ENCODE measurements around the gene MPV17.
A peak's percentile ranks its signal among the peaks of the same experiment; 100 is the strongest.

The MPV17 gene, protein sequence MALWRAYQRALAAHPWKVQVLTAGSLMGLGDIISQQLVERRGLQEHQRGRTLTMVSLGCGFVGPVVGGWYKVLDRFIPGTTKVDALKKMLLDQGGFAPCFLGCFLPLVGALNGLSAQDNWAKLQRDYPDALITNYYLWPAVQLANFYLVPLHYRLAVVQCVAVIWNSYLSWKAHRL

DNA sequence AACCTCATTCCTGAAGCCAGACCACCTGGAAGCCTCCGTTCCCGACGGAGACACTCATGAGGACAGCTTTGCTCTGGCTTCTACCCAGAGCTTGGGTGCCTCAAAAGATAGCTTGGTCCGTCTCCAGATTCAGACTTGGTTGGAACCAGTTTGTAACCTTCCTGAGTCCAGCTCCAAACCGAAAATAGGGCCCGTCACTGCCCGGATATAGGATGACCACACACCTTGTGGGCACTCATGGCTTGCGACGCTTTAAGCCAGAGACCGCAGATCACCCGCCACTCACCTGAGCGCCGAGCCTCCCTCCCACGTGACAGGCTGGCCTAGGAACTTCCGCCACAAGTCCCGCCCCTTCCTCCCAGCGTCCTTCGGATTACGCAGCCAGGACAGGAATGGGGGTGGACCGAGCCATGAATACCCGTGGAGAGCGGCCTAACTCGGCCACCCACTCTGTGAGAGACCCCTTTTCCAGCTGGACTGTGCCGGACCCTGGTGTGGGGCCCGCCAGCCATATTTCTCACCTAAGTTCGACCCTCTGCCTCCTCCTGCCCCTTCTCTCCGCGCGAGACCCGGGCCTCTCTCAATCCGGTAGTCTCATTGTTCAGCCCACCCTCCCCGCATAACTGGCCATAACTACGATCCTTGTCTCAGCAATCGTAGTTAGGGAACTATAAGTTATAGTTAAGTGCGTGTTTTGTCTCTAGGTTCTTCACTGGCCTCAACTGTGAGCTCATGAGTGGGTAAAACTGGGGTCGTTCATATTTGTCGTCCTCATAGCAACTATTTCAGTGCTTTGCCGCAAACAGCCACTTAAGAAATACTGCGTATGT lies at the start of gene MPV17:
Gene MPV17, minus strand, starts transcription at position 332 of the 830 bp plus-strand sequence. CDS start 580 bp downstream, outside the sequence.
- peak within 1 kb of the TSS; percentile 91 for H3K27ac ChIP-seq (ENCODE audit: low read depth, low read length)
- H3K36me3 ChIP-seq (ENCODE audit: control insufficient read depth, insufficient read depth, low read length): peaks cover 21% of the 10 kb centered on the region
- peak within 1 kb of the TSS; percentile 86 for H3K4me3 ChIP-seq (ENCODE audit: low read depth, low read length)
- peak within 1 kb of the TSS; percentile 98 for H3K9ac ChIP-seq (ENCODE audit: low read length)
- H3K4me1 ChIP-seq (ENCODE audit: control insufficient read depth, insufficient read depth, low read length): peaks cover 15% of the 10 kb centered on the region
- H3K9me3 ChIP-seq (ENCODE audit: control insufficient read depth, insufficient read depth, low read depth, low read length): no peaks in the 10 kb centered on the region
- H3K27me3 ChIP-seq (ENCODE audit: control insufficient read depth, insufficient read depth, low read length): no peaks in the 10 kb centered on the region

- Histone ChIP-seq H3K27me3 (ENCODE audit: control insufficient read depth, insufficient read depth, low read length) (no peaks in the 10 kb centered on the region), H3K9me3 (ENCODE audit: control insufficient read depth, insufficient read depth, low read depth, low read length) (no peaks in the 10 kb centered on the region), H3K27ac (ENCODE audit: low read depth, low read length) (peak overlapping the region; percentile 78), H3K36me3 (ENCODE audit: control insufficient read depth, insufficient read depth, low read length) (peaks cover 64% of the 10 kb centered on the region), H3K4me3 (ENCODE audit: low read depth, low read length) (peak overlapping the region; percentile 82), H3K4me1 (ENCODE audit: control insufficient read depth, insufficient read depth, low read length) (peaks cover 11% of the 10 kb centered on the region; the same call in 1 of the 2 replicates), H3K9ac (ENCODE audit: low read length) (peak overlapping the region; percentile 92)
Observed at GRCh38 chr2:27370816-27371620, 48.1 kb upstream of the MPV17 start.

DNA sequence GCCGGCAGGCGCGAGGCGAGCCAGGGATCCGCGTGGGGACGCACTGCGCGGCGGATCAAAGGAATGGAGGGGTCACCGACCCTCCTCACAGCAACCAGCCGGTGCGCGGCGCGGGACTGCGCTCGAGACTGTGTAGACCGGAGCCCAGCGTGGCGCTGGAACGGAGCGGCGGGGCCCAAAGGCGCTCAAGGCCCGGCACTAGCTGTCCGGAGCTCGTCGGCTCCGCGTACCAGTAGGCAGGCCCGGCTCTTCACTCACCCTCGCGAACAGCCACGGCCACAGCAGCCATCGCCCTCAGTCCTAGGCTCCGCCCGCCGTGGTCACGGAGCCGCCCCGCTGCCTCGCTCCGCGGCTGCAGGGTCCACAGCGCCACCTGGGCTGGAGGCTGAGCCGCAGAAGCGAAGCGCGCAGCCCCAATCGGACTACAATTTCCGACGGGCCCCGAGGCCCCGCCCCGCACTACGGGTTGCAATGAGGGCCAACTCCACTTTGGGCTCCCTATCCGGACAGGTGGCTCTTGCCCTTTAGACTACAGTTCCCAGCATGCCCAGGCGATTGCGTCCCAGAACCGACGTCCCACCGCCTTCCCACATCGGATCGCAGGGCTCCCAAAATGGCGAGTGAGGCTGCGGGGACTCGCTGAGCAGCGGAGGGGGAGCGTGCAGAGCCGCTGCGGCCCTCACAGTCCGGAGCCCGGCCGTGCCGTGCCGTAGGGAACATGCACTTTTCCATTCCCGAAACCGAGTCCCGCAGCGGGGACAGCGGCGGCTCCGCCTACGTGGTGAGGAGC lies 47.3 kb upstream of the MPV17 start, which contains the start of the genes EIF2B4 and SNX17:
Gene EIF2B4, minus strand, starts transcription at position 313 of the 790 bp plus-strand sequence. Its CDS starts 24 bp downstream, at position 289.
Gene SNX17, plus strand, starts transcription at position 591 of the 790 bp plus-strand sequence. Its CDS starts 128 bp downstream, at position 719.
- H3K36me3 ChIP-seq (ENCODE audit: control insufficient read depth, insufficient read depth, low read length): peaks cover 61% of the 10 kb centered on the region
- no peaks in the 10 kb centered on the region for H3K27me3 ChIP-seq (ENCODE audit: control insufficient read depth, insufficient read depth, low read length)
- H3K9me3 ChIP-seq (ENCODE audit: control insufficient read depth, insufficient read depth, low read depth, low read length): no peaks in the 10 kb centered on the region
- peak within 1 kb of the TSS; percentile 78 for H3K27ac ChIP-seq (ENCODE audit: low read depth, low read length)
- H3K9ac ChIP-seq (ENCODE audit: low read length): peak within 1 kb of the TSS; percentile 92
- peaks cover 11% of the 10 kb centered on the region; the same call in 1 of the 2 replicates for H3K4me1 ChIP-seq (ENCODE audit: control insufficient read depth, insufficient read depth, low read length)
- H3K4me3 ChIP-seq (ENCODE audit: low read depth, low read length): peak within 1 kb of the TSS; percentile 82

DNA sequence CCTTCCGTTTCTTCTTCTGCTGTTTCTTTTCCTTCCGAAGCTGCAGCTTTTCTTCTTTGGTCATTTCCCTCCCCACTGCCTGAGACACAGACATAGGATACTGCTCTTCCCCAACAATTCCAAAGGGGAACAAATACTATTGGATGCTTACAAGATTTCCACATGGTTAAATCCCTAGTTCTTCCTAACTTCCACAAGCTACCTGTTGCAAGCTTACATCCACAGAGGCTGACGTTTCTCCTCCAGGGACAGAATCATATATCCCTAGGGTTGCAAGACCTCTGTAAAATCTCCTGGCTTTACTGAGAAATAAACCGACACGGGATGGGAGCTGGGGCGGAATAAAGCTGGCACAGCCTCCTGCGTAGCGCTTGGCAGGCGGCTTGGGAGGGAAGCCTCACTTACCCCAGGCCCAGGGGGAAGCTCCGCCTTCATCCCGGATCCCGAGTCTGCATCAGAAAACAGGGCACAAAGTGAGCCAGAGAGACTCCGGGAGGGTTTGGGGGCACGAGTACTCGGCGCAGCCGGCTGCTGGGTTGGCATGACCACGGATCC lies 46.7 kb upstream of the MPV17 start:
- Histone ChIP-seq H3K4me3 (ENCODE audit: low read depth, low read length) (peak overlapping the region; percentile 82), H3K9me3 (ENCODE audit: control insufficient read depth, insufficient read depth, low read depth, low read length) (no peaks in the 10 kb centered on the region), H3K9ac (ENCODE audit: low read length) (peak overlapping the region; percentile 90), H3K36me3 (ENCODE audit: control insufficient read depth, insufficient read depth, low read length) (peaks cover 56% of the 10 kb centered on the region), H3K27ac (ENCODE audit: low read depth, low read length) (peak overlapping the region; percentile 61), H3K4me1 (ENCODE audit: control insufficient read depth, insufficient read depth, low read length) (peaks cover 11% of the 10 kb centered on the region; the same call in 1 of the 2 replicates), H3K27me3 (ENCODE audit: control insufficient read depth, insufficient read depth, low read length) (no peaks in the 10 kb centered on the region)

DNA sequence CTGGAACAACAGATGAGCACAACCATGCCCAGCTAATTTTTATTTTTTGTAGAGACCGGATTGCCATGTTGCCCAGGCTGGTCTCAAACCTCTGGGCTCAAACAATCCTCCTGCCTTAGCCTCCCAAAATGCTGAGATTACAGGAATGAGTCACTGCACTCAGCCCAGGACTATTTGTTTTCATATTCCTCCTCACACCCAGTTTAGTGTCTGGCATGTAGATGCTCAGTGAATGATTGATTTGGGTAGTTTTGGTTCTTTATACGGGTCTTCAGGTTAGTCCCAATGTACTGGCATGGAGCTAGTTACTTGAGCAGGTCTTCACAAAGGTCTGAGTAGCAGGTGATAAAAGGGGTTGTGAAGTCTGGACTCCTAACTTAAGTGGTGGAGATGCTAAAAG lies 41.0 kb upstream of the MPV17 start:
- Histone ChIP-seq H3K4me3 (ENCODE audit: low read depth, low read length) (no peak overlapping the region), H3K27me3 (ENCODE audit: control insufficient read depth, insufficient read depth, low read length) (no peaks in the 10 kb centered on the region), H3K27ac (ENCODE audit: low read depth, low read length) (no peak overlapping the region), H3K9ac (ENCODE audit: low read length) (no peak overlapping the region), H3K9me3 (ENCODE audit: control insufficient read depth, insufficient read depth, low read depth, low read length) (no peaks in the 10 kb centered on the region), H3K4me1 (ENCODE audit: control insufficient read depth, insufficient read depth, low read length) (no peaks in the 10 kb centered on the region), H3K36me3 (ENCODE audit: control insufficient read depth, insufficient read depth, low read length) (peaks cover 46% of the 10 kb centered on the region)

- H3K4me3 ChIP-seq (ENCODE audit: low read depth, low read length): no peak overlapping the region
- no peaks in the 10 kb centered on the region for H3K4me1 ChIP-seq (ENCODE audit: control insufficient read depth, insufficient read depth, low read length)
- H3K9me3 ChIP-seq (ENCODE audit: control insufficient read depth, insufficient read depth, low read depth, low read length): peaks cover under 1% of the 10 kb centered on the region; the same call in 1 of the 2 replicates
- H3K27me3 ChIP-seq (ENCODE audit: control insufficient read depth, insufficient read depth, low read length): no peaks in the 10 kb centered on the region
- H3K36me3 ChIP-seq (ENCODE audit: control insufficient read depth, insufficient read depth, low read length): peaks cover 41% of the 10 kb centered on the region
- no peak overlapping the region for H3K9ac ChIP-seq (ENCODE audit: low read length)
- no peak overlapping the region for H3K27ac ChIP-seq (ENCODE audit: low read depth, low read length)
Observed at GRCh38 chr2:27362678-27363420, 40.0 kb upstream of the MPV17 start.

GRCh38 chr2:27356382-27357181 lies 33.7 kb upstream of the MPV17 start, which contains the start of gene GTF3C2:
TSS of gene GTF3C2 (minus strand) at chr2:27356764. CDS start at chr2:27343554, 13,210 bp downstream.
- Histone ChIP-seq H3K4me1 (ENCODE audit: control insufficient read depth, insufficient read depth, low read length) (peaks cover 24% of the 10 kb centered on the region), H3K9me3 (ENCODE audit: control insufficient read depth, insufficient read depth, low read depth, low read length) (peaks cover 2% of the 10 kb centered on the region; the same call in 1 of the 2 replicates), H3K36me3 (ENCODE audit: control insufficient read depth, insufficient read depth, low read length) (0 out of 2 replicates have a peak, but pooled peaks cover 5% of the 10 kb centered on the region), H3K27me3 (ENCODE audit: control insufficient read depth, insufficient read depth, low read length) (no peaks in the 10 kb centered on the region), H3K9ac (ENCODE audit: low read length) (peak within 1 kb of the TSS; percentile 98), H3K4me3 (ENCODE audit: low read depth, low read length) (peak within 1 kb of the TSS; percentile 97), H3K27ac (ENCODE audit: low read depth, low read length) (peak within 1 kb of the TSS; percentile 96)

- peaks cover 26% of the 10 kb centered on the region for H3K4me1 ChIP-seq (ENCODE audit: control insufficient read depth, insufficient read depth, low read length)
- H3K36me3 ChIP-seq (ENCODE audit: control insufficient read depth, insufficient read depth, low read length): 0 out of 2 replicates have a peak, but pooled peaks cover 5% of the 10 kb centered on the region
- peak overlapping the region; percentile 97 for H3K4me3 ChIP-seq (ENCODE audit: low read depth, low read length)
Observed at GRCh38 chr2:27356056-27356381, 33.1 kb upstream of the MPV17 start.

DNA sequence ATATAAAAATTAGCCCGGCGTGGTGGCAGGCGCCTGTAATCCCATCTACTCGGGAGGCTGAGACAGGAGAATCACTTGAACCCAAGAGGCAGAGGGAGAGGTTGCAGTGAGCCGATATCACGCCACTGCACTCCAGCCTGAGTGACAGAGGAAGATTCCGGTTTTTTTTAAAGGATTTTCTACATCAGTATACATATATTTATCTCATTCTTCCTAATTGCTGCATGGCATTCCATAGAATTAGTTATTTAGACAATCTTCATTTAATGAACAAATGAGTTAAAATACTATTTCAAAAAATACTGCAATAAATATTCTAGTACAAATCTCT lies 31.7 kb upstream of the MPV17 start:
- H3K27ac ChIP-seq (ENCODE audit: low read depth, low read length): no peak overlapping the region
- peaks cover 26% of the 10 kb centered on the region for H3K4me1 ChIP-seq (ENCODE audit: control insufficient read depth, insufficient read depth, low read length)
- no peak overlapping the region for H3K4me3 ChIP-seq (ENCODE audit: low read depth, low read length)
- no peaks in the 10 kb centered on the region for H3K27me3 ChIP-seq (ENCODE audit: control insufficient read depth, insufficient read depth, low read length)
- H3K36me3 ChIP-seq (ENCODE audit: control insufficient read depth, insufficient read depth, low read length): peaks cover 12% of the 10 kb centered on the region
- H3K9ac ChIP-seq (ENCODE audit: low read length): no peak overlapping the region
- H3K9me3 ChIP-seq (ENCODE audit: control insufficient read depth, insufficient read depth, low read depth, low read length): peaks cover 2% of the 10 kb centered on the region; the same call in 1 of the 2 replicates

More at GRCh38 chr2:27356056-27356381, 33.1 kb upstream of the MPV17 start:
- Histone ChIP-seq H3K27me3 (ENCODE audit: control insufficient read depth, insufficient read depth, low read length) (no peaks in the 10 kb centered on the region), H3K27ac (ENCODE audit: low read depth, low read length) (peak overlapping the region; percentile 96), H3K9me3 (ENCODE audit: control insufficient read depth, insufficient read depth, low read depth, low read length) (peaks cover 2% of the 10 kb centered on the region; the same call in 1 of the 2 replicates), H3K9ac (ENCODE audit: low read length) (peak overlapping the region; percentile 98)
